ENCODE data around the gene DNAAF2. TPM values are rescaled to one million over a fixed set of nuclear protein-coding genes. Genes with fewer than 3 reads are reported as not detected.
A peak's percentile ranks its signal among the peaks of the same experiment; 100 is the strongest.
"Not testable (repeated sequence)": the region's sequence is repeated elsewhere in the genome, so short reads cannot be mapped to it uniquely, and the experiment has no call there.

DNAAF2 gene, protein sequence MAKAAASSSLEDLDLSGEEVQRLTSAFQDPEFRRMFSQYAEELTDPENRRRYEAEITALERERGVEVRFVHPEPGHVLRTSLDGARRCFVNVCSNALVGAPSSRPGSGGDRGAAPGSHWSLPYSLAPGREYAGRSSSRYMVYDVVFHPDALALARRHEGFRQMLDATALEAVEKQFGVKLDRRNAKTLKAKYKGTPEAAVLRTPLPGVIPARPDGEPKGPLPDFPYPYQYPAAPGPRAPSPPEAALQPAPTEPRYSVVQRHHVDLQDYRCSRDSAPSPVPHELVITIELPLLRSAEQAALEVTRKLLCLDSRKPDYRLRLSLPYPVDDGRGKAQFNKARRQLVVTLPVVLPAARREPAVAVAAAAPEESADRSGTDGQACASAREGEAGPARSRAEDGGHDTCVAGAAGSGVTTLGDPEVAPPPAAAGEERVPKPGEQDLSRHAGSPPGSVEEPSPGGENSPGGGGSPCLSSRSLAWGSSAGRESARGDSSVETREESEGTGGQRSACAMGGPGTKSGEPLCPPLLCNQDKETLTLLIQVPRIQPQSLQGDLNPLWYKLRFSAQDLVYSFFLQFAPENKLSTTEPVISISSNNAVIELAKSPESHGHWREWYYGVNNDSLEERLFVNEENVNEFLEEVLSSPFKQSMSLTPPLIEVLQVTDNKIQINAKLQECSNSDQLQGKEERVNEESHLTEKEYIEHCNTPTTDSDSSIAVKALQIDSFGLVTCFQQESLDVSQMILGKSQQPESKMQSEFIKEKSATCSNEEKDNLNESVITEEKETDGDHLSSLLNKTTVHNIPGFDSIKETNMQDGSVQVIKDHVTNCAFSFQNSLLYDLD
- total RNA-seq (2014; rRNA removed; shearing (Covaris generic); ENCODE audit: low replicate concordance), result 23.1 and 29.7 TPM in 2 replicates

DNA sequence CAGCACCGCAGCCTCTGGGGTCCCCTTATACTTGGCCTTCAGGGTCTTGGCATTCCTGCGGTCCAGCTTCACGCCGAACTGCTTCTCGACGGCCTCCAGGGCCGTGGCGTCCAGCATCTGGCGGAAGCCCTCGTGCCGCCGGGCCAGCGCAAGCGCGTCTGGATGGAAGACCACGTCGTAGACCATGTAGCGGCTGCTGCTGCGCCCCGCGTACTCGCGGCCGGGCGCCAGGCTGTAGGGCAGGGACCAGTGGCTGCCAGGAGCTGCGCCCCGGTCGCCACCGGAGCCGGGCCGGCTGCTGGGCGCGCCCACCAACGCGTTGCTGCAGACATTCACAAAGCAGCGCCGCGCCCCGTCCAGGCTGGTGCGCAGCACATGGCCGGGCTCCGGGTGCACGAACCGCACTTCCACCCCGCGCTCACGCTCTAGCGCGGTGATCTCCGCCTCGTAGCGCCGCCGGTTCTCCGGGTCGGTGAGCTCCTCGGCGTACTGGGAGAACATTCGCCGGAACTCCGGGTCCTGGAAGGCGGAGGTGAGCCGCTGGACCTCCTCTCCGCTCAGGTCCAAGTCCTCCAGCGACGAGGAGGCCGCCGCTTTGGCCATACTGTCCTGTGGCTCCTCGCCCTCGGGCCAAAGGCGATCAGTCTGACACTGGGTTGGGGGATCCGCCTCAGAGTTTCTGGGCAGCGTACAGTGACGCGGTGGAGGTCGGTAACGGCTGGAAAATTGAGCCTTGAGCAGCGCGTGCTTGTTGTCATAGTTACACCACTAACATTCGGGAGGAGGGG lies at the start of gene DNAAF2:
TSS of gene DNAAF2 (minus strand) at position 698 of the 788 bp plus-strand sequence. CDS start at position 603, 95 bp downstream.
- Histone ChIP-seq H3K9ac (ENCODE audit: low read length) (peak within 1 kb of the TSS; percentile 97), H3K27ac (ENCODE audit: low read length) (peak within 1 kb of the TSS; percentile 90), H3K4me2 (ENCODE audit: low read depth, low read length, poor library complexity, severe bottlenecking) (peak within 1 kb of the TSS; percentile 95), H4K20me1 (ENCODE audit: insufficient read depth, low read depth, low read length) (peaks cover 18% of the 10 kb centered on the region), H3K9me2 (replicated peaks; ENCODE audit: insufficient read depth, low read length) (no peaks in the 10 kb centered on the region), H2AFZ (ENCODE audit: low read length) (peak within 1 kb of the TSS; percentile 47; the same call in 1 of the 2 replicates), H3K4me3 (ENCODE audit: low read length) (peak within 1 kb of the TSS; percentile 88), H3K9me3 (ENCODE audit: low read length) (no peaks in the 10 kb centered on the region), H3K4me1 (ENCODE audit: low read length) (peaks cover 38% of the 10 kb centered on the region), H3K27me3 (ENCODE audit: low read length) (no peaks in the 10 kb centered on the region), H3K79me2 (ENCODE audit: low read length) (peaks cover 96% of the 10 kb centered on the region), H3K36me3 (ENCODE audit: insufficient read depth, low read length) (peaks cover 44% of the 10 kb centered on the region)
- peak; percentile 88 for DNase-seq

DNA sequence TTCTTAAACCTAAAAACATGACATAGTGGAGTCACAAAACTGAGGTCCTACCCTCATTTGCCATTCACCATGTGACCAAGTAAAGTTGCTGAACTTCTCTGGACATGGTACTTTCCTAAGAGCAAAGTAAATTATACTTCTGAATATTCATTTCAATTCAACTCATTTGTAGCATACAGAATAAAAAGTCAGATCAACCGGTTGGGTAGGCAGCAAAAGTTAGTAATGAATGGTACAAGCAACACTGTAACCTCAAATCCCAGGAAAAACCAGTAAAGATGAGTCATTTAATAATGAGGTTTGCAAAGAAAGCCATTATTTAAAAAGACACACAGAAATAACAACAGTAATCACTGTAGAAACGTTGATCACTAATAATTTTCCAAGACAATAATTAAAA lies 44.2 kb upstream of the DNAAF2 start:
- Histone ChIP-seq H3K79me2 (ENCODE audit: low read length) (peaks cover 52% of the 10 kb centered on the region), H3K4me3 (ENCODE audit: low read length) (no peak overlapping the region), H3K9me2 (replicated peaks; ENCODE audit: insufficient read depth, low read length) (no peaks in the 10 kb centered on the region), H3K4me2 (ENCODE audit: low read depth, low read length, poor library complexity, severe bottlenecking) (no peak overlapping the region), H3K36me3 (ENCODE audit: insufficient read depth, low read length) (peaks cover 70% of the 10 kb centered on the region), H3K27ac (ENCODE audit: low read length) (no peak overlapping the region), H3K4me1 (ENCODE audit: low read length) (no peaks in the 10 kb centered on the region), H3K9me3 (ENCODE audit: low read length) (no peaks in the 10 kb centered on the region), H4K20me1 (ENCODE audit: insufficient read depth, low read depth, low read length) (no peaks in the 10 kb centered on the region), H2AFZ (ENCODE audit: low read length) (no peak overlapping the region), H3K9ac (ENCODE audit: low read length) (no peak overlapping the region), H3K27me3 (ENCODE audit: low read length) (no peaks in the 10 kb centered on the region)
- DNase-seq, result no peak

DNA sequence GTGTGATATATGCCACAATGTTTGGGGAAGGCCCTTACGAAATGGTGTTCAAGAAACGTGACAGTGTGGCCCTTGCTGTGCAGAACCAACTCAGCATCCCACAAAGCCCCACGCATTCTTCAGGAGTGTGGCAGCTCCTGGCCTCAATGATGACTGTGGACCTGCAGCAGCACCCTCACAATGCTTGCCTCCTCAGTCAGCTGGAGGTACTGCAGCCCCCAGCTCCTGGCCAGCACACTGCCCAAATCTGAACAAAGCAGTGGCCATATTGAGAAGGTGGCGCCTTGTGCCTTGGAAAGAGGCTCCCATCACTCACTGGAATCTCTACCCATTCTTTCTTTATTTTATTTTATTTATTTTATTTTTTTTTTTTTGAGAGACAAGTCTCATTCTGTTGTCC lies 42.6 kb upstream of the DNAAF2 start:
- Histone ChIP-seq H3K27ac (ENCODE audit: low read length) (no peak overlapping the region), H3K4me1 (ENCODE audit: low read length) (no peaks in the 10 kb centered on the region), H3K9me2 (replicated peaks; ENCODE audit: insufficient read depth, low read length) (no peaks in the 10 kb centered on the region), H3K27me3 (ENCODE audit: low read length) (no peaks in the 10 kb centered on the region), H3K79me2 (ENCODE audit: low read length) (peaks cover 40% of the 10 kb centered on the region), H3K36me3 (ENCODE audit: insufficient read depth, low read length) (peaks cover 74% of the 10 kb centered on the region), H3K4me2 (ENCODE audit: low read depth, low read length, poor library complexity, severe bottlenecking) (no peak overlapping the region), H4K20me1 (ENCODE audit: insufficient read depth, low read depth, low read length) (no peaks in the 10 kb centered on the region), H3K9ac (ENCODE audit: low read length) (no peak overlapping the region), H2AFZ (ENCODE audit: low read length) (no peak overlapping the region), H3K9me3 (ENCODE audit: low read length) (no peaks in the 10 kb centered on the region), H3K4me3 (ENCODE audit: low read length) (no peak overlapping the region)
- DNase-seq, result no peak

DNA sequence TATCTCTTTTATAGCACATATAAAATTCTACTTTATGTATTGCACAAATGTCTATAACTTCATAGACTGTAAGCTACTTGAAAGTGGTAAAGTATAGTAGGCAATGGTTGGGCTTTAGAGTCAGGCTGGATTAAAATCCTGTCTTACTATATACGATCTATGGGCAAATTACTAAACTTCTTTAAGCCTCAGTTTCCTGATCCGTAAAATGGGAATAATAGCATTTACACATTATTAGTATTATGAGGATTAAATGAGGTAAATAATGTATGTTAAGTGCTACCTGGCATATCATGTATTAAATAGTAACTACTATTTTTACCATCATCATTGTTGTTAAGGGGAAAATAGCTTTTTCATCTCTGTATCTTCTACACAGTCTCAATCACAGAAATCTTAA lies 38.5 kb upstream of the DNAAF2 start:
- peaks cover 50% of the 10 kb centered on the region for H3K36me3 ChIP-seq (ENCODE audit: insufficient read depth, low read length)
- no peak overlapping the region for H3K27ac ChIP-seq (ENCODE audit: low read length)

DNA sequence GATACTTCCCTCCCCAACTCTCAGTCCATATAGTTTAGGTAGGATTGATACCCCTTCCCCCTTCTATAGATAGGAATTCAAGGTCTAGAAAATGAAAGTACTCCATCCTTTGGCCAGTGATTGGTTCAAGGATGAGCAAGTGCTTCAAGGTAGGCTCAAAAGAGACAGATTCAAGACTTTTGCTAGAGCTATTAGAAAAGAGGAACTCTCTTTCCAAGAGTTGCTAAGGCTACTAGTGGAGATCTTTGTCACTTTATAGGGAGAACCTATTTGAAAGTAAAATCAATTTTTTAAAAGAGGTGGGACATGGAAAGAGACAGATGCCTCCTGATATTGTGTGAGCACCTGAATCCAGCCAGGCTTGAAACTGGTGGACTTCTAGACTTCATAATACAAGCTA lies 35.4 kb upstream of the DNAAF2 start:
- Histone ChIP-seq H3K4me3 (ENCODE audit: low read length) (no peak overlapping the region), H3K27ac (ENCODE audit: low read length) (no peak overlapping the region), H3K27me3 (ENCODE audit: low read length) (no peaks in the 10 kb centered on the region), H3K36me3 (ENCODE audit: insufficient read depth, low read length) (peaks cover 29% of the 10 kb centered on the region), H2AFZ (ENCODE audit: low read length) (no peak overlapping the region), H3K4me1 (ENCODE audit: low read length) (no peaks in the 10 kb centered on the region), H3K79me2 (ENCODE audit: low read length) (peaks cover 7% of the 10 kb centered on the region; the same call in 1 of the 2 replicates), H4K20me1 (ENCODE audit: insufficient read depth, low read depth, low read length) (no peaks in the 10 kb centered on the region), H3K9ac (ENCODE audit: low read length) (no peak overlapping the region), H3K9me2 (replicated peaks; ENCODE audit: insufficient read depth, low read length) (no peaks in the 10 kb centered on the region), H3K4me2 (ENCODE audit: low read depth, low read length, poor library complexity, severe bottlenecking) (no peak overlapping the region), H3K9me3 (ENCODE audit: low read length) (no peaks in the 10 kb centered on the region)
- no peak for DNase-seq

More for the DNA sequence above, 38.5 kb upstream of the DNAAF2 start:
- Histone ChIP-seq H3K4me1 (ENCODE audit: low read length) (no peaks in the 10 kb centered on the region), H2AFZ (ENCODE audit: low read length) (no peak overlapping the region), H3K79me2 (ENCODE audit: low read length) (peaks cover 23% of the 10 kb centered on the region), H3K4me3 (ENCODE audit: low read length) (no peak overlapping the region), H3K27me3 (ENCODE audit: low read length) (no peaks in the 10 kb centered on the region), H3K9me3 (ENCODE audit: low read length) (no peaks in the 10 kb centered on the region), H4K20me1 (ENCODE audit: insufficient read depth, low read depth, low read length) (no peaks in the 10 kb centered on the region), H3K9ac (ENCODE audit: low read length) (no peak overlapping the region), H3K9me2 (replicated peaks; ENCODE audit: insufficient read depth, low read length) (no peaks in the 10 kb centered on the region), H3K4me2 (ENCODE audit: low read depth, low read length, poor library complexity, severe bottlenecking) (no peak overlapping the region)
- DNase-seq, result no peak

DNA sequence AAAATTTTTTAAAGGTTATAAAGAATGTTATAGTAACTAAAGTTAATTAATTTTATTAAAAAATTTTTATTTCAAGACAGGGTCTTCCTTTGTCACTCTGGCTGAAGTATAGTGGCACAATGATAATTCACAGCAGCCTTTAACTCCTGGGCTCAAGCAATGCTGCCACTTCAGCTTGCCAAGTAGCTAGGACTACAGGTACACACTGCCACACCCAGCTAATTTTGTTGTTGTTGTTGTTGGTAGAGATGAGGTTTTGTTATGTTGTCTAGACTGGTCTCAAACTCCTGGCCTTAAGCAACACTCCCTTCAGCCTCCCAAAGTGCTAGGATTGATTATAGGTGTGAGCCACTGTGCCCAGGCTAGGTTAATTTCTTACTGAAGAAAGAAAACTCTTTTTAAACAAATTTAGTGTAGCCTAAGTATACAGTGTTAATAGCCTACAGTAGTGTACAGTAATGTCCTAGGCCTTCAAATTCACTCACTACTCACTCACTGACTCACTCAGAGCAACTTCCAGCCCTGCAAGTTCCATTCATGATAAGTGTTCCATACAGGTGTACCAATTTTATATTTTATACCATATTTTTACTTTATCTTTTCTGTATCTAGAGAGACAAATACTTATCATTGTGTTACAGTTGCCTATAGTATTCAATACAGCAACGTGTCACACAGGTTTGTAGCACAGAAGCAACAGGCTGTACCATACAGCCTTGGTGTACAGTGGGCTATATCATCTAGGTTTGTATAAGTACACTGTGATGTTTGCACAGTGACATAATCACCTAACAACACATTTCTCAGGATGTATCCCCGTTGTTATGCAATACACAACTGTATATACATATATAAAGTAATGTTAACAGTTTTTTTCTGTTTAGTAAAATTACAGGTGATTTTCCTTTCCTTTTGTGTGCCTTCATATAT lies 24.7 kb upstream of the DNAAF2 start:
- Histone ChIP-seq H3K9ac (ENCODE audit: low read length) (no peak overlapping the region), H3K36me3 (ENCODE audit: insufficient read depth, low read length) (peaks cover 7% of the 10 kb centered on the region; the same call in 1 of the 2 replicates), H3K27ac (ENCODE audit: low read length) (no peak overlapping the region), H3K9me3 (ENCODE audit: low read length) (no peaks in the 10 kb centered on the region), H3K9me2 (replicated peaks; ENCODE audit: insufficient read depth, low read length) (no peaks in the 10 kb centered on the region), H3K27me3 (ENCODE audit: low read length) (no peaks in the 10 kb centered on the region), H2AFZ (ENCODE audit: low read length) (no peak overlapping the region), H3K79me2 (ENCODE audit: low read length) (peaks cover 21% of the 10 kb centered on the region), H3K4me1 (ENCODE audit: low read length) (no peaks in the 10 kb centered on the region), H3K4me3 (ENCODE audit: low read length) (no peak overlapping the region), H3K4me2 (ENCODE audit: low read depth, low read length, poor library complexity, severe bottlenecking) (no peak overlapping the region), H4K20me1 (ENCODE audit: insufficient read depth, low read depth, low read length) (no peaks in the 10 kb centered on the region)
- DNase-seq, result no peak

DNA sequence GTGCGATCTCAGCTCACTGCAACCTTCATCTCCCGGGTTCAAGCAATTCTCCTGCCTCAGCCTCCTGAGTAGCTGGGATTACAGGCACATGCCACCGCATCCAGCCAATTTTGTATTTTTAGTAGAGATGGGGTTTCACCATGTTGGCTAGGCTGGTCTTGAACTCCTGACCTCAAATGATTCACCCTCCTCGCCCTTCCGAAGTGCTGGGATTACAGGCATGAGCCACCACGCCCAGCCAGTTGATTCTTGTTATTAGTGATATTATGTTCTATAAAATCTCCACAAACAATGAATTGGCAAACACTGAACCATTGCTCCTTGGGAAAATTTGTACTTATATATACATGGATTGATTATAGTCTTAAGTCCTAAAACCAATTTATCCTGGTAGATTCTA lies 22.5 kb upstream of the DNAAF2 start:
- H4K20me1 ChIP-seq (ENCODE audit: insufficient read depth, low read depth, low read length); H3K4me1 ChIP-seq (ENCODE audit: low read length); H3K9ac ChIP-seq (ENCODE audit: low read length); H3K4me2 ChIP-seq (ENCODE audit: low read depth, low read length, poor library complexity, severe bottlenecking); H3K27ac ChIP-seq (ENCODE audit: low read length); H3K27me3 ChIP-seq (ENCODE audit: low read length); H3K9me2 ChIP-seq (replicated peaks; ENCODE audit: insufficient read depth, low read length); H2AFZ ChIP-seq (ENCODE audit: low read length); DNase-seq; H3K9me3 ChIP-seq (ENCODE audit: low read length); H3K4me3 ChIP-seq (ENCODE audit: low read length): not testable (repeated sequence)
- Histone ChIP-seq H3K79me2 (ENCODE audit: low read length) (peaks cover 21% of the 10 kb centered on the region), H3K36me3 (ENCODE audit: insufficient read depth, low read length) (peaks cover 19% of the 10 kb centered on the region; the same call in 1 of the 2 replicates)
